IPS-18a (cell line): Measurements from ENCODE around the gene NRDE2.
"Not testable (repeated sequence)": the region's sequence is repeated elsewhere in the genome, so short reads cannot be mapped to it uniquely, and the experiment has no call there.

ENCODE experiments used
- H3K27ac ChIP-seq: one replicate; pipeline ENCODE4 v1.5.1; 2013; ENCODE audit warnings: low read length
- H3K27me3 ChIP-seq: one replicate; pipeline ENCODE4 v1.6.1; 2013; ENCODE audit warnings: mild to moderate bottlenecking, low read length; ENCODE audit not compliant: control insufficient read depth, insufficient read depth
- H3K36me3 ChIP-seq: one replicate; pipeline ENCODE4 v1.6.1; 2013; ENCODE audit warnings: low read depth, low read length; ENCODE audit not compliant: control insufficient read depth
- H3K4me1 ChIP-seq: one replicate; pipeline ENCODE4 v1.6.1; 2013; ENCODE audit warnings: low read depth, low read length; ENCODE audit not compliant: control insufficient read depth
- H3K4me3 ChIP-seq: one replicate; pipeline ENCODE4 v1.5.1; 2013; ENCODE audit warnings: low read length
- H3K9ac ChIP-seq: one replicate; pipeline ENCODE4 v1.6.1; 2013; ENCODE audit warnings: mild to moderate bottlenecking, low read length, moderate library complexity
- H3K9me3 ChIP-seq: one replicate; pipeline ENCODE4 v1.6.1; 2013; ENCODE audit warnings: low read depth, low read length; ENCODE audit not compliant: control insufficient read depth

NRDE2 gene

DNA sequence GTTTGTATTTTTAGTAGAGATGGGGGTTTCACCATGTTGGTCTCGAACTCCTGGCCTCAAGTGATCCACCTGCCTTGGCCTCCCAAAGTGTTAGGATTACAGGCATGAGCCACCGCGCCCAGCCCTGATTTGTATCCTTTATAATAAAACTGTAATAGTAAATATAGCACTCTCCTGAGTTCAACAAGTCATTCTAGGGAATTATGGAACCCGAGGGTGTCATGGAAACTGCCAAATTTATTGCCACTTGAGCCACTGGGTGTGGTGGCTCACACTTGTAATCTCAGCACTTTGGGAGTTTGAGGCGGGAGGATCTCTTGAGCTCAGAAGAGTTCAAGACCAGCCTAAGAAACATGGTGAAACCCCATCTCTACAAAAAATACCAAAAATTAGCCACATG is 9.5 kb upstream of the NRDE2 start:
- H3K27me3 ChIP-seq, result peaks cover 12% of the 10 kb centered on the region
- not testable (repeated sequence) for H3K36me3 ChIP-seq, H3K4me1 ChIP-seq, H3K4me3 ChIP-seq, H3K27ac ChIP-seq, H3K9me3 ChIP-seq, H3K9ac ChIP-seq

DNA sequence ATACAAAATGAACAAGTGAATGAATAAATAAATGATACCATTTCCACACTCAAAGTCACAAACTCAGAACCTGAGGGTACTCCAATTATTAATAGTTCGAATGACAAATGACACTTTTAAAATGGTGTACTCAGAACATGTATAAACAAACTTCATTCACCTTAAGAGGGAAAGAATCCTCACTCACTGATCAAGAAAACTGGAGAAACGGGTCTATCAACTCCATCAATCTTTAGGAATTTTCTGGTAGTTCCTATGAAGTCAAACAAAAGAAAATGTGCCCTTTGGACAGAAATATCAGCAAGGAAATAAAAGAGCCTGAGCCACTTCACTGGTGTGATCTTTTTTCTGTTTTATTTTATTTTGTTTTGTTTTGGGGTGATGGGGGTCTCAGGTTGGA is 5.2 kb upstream of the NRDE2 start:
- H3K4me3 ChIP-seq, result no peak overlapping the region
- H3K27me3 ChIP-seq, result peaks cover 44% of the 10 kb centered on the region
- H3K9me3 ChIP-seq, result no peaks in the 10 kb centered on the region
- H3K36me3 ChIP-seq, result no peaks in the 10 kb centered on the region
- H3K27ac ChIP-seq, result no peak overlapping the region
- H3K9ac ChIP-seq, result no peak overlapping the region
- H3K4me1 ChIP-seq, result peaks cover 5% of the 10 kb centered on the region

DNA sequence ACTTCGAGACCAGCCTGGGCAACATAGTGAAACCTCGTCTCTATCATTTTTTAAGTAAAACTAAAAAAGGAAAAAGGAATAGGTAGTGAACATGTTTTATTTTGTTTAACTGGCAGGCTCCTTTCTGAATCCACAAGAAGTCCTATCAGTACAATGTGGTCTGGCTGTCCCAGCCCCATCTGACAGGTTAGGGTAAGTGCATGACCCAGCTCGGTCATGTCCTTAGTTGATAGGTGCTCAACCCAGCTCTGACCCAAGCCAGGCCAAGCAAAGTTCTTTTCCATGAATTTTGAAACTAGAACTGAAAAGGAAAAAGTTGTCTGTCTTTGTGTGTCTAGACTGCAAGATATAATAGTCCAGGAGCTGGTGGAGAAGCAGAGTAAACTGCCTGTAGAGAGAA is 4.7 kb upstream of the NRDE2 start:
- peaks cover 6% of the 10 kb centered on the region for H3K4me1 ChIP-seq
- no peaks in the 10 kb centered on the region for H3K9me3 ChIP-seq
- peaks cover 44% of the 10 kb centered on the region for H3K27me3 ChIP-seq
- no peaks in the 10 kb centered on the region for H3K36me3 ChIP-seq
- no peak overlapping the region for H3K9ac ChIP-seq
- H3K4me3 ChIP-seq, result no peak overlapping the region
- no peak overlapping the region for H3K27ac ChIP-seq

- Histone ChIP-seq H3K27ac (peak overlapping the region; percentile 52), H3K9ac (peak overlapping the region; percentile 38), H3K4me1 (peaks cover 12% of the 10 kb centered on the region), H3K4me3 (peak overlapping the region; percentile 89), H3K27me3 (peaks cover 41% of the 10 kb centered on the region), H3K9me3 (no peaks in the 10 kb centered on the region), H3K36me3 (no peaks in the 10 kb centered on the region)
Observed at GRCh38 chr14:90332271-90332584, 487 bp upstream of the NRDE2 start.

GRCh38 chr14:90330203-90331196 is 1.2 kb downstream of the NRDE2 start:
- Histone ChIP-seq H3K36me3 (no peaks in the 10 kb centered on the region), H3K27me3 (peaks cover 25% of the 10 kb centered on the region), H3K9ac (peak overlapping the region; percentile 81), H3K4me1 (peaks cover 12% of the 10 kb centered on the region), H3K9me3 (no peaks in the 10 kb centered on the region), H3K27ac (no peak overlapping the region), H3K4me3 (peak overlapping the region; percentile 89)

- no peaks in the 10 kb centered on the region for H3K4me1 ChIP-seq
Observed at GRCh38 chr14:90321891-90322290, 9.8 kb downstream of the NRDE2 start.

DNA sequence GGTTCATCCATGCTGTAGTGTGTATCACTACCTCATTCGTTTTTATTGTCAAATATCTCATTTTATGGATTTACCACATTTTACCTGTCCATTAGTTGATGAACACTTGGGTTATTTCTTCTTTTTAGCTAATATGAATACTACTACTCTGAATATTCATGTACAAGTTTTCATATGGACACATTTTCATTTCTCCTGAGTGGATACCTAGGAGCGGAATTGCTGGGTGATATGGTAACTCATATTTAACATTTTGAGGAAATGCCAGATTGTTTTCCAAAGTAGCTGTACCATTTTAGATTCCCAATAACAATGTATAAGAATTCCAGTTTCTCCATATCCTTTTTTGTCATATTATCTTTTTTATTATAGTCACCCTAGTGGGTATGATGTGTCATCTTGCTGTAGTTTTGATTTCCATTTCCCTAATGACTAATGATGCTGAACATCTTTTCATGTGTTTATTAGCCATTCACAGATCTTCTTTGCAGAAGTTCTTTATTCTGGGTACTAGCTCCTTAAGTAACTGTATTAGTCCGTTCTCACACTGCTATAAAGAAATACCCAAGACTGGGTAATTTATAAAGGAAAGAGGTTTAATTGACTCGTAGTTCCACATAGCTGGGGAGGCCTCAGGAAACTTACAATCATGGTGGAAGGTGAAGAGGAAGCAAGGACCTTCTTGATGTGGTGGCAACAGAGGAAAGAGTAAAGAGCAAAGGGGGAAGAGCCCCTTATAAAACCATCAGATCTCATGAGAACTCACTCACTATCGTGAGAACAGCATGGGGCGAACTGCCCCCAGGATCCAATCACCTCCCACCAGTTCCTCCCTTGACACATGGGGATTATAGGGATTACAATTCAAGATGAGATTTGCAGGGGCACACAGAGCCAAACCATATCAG is 11.9 kb downstream of the NRDE2 start:
- Histone ChIP-seq H3K27ac (no peak overlapping the region), H3K4me3 (no peak overlapping the region), H3K9ac (no peak overlapping the region), H3K4me1 (no peaks in the 10 kb centered on the region), H3K27me3 (no peaks in the 10 kb centered on the region), H3K9me3 (no peaks in the 10 kb centered on the region), H3K36me3 (peaks cover 4% of the 10 kb centered on the region)

More at GRCh38 chr14:90321891-90322290, 9.8 kb downstream of the NRDE2 start:
- Histone ChIP-seq H3K4me3 (no peak overlapping the region), H3K36me3 (no peaks in the 10 kb centered on the region), H3K27ac (no peak overlapping the region), H3K9ac (no peak overlapping the region), H3K9me3 (no peaks in the 10 kb centered on the region), H3K27me3 (no peaks in the 10 kb centered on the region)

DNA sequence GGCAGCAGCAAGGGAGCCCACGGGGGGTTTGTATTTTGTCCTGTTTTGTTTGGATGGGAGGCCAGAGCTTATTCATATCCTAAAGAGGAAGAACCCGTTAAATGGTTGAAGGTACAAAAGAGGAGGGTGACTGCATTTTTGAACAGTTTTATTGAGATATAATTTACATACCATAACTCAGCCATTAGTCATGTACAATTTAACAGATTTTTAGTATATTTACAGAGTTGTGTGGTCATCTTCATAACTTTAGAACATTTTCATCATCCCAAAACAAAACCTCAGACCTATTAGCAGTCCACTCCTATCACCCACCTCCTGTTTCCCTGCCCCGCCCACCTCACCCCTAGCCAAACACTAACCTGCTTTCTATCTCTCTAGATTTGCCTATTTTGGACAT is 12.6 kb downstream of the NRDE2 start:
- peaks cover 9% of the 10 kb centered on the region for H3K36me3 ChIP-seq
- H3K27me3 ChIP-seq, result no peaks in the 10 kb centered on the region
- H3K9ac ChIP-seq, result no peak overlapping the region
- H3K27ac ChIP-seq, result no peak overlapping the region
- no peak overlapping the region for H3K4me3 ChIP-seq
- H3K4me1 ChIP-seq, result no peaks in the 10 kb centered on the region
- no peaks in the 10 kb centered on the region for H3K9me3 ChIP-seq

- no peak overlapping the region for H3K27ac ChIP-seq
- H3K4me1 ChIP-seq, result no peaks in the 10 kb centered on the region
- no peaks in the 10 kb centered on the region for H3K9me3 ChIP-seq
- no peaks in the 10 kb centered on the region for H3K27me3 ChIP-seq
- no peak overlapping the region for H3K9ac ChIP-seq
- peaks cover 9% of the 10 kb centered on the region for H3K36me3 ChIP-seq
- H3K4me3 ChIP-seq, result no peak overlapping the region
Observed at GRCh38 chr14:90318016-90318415, 13.7 kb downstream of the NRDE2 start.

DNA sequence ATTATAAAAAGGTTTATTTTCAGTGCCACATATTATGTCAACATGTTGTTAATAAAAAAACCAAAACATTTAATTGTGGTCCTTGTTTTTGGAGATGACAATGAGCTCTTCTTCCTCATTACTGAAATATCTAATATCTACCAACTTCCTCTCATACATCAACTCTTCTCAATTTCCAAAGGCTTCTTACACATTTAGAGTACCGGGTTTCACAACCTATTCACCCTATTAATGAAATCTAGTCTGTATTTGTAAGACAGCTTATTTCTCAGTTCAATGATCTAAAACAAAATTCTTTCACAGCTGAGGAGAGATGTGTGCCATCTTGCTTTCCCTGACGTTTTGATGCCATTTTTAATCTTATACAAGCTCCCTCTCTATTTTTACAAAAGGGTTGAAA is 14.5 kb downstream of the NRDE2 start:
- Histone ChIP-seq H3K4me1 (no peaks in the 10 kb centered on the region), H3K27me3 (no peaks in the 10 kb centered on the region), H3K27ac (no peak overlapping the region), H3K4me3 (no peak overlapping the region), H3K36me3 (peaks cover 15% of the 10 kb centered on the region), H3K9ac (no peak overlapping the region), H3K9me3 (no peaks in the 10 kb centered on the region)

GRCh38 chr14:90308561-90308960 is 23.2 kb downstream of the NRDE2 start:
- Histone ChIP-seq H3K4me3 (no peak overlapping the region), H3K27ac (no peak overlapping the region), H3K9me3 (no peaks in the 10 kb centered on the region), H3K4me1 (peaks cover 6% of the 10 kb centered on the region), H3K36me3 (peaks cover 43% of the 10 kb centered on the region), H3K27me3 (no peaks in the 10 kb centered on the region), H3K9ac (no peak overlapping the region)
